H9 (cell line): Measurements from ENCODE around the gene DISC1. TPM values are rescaled to one million over a fixed set of nuclear protein-coding genes. Genes with fewer than 3 reads are reported as not detected.

ENCODE experiments used
- DNase-seq: peaks from one replicate; pipeline ENCODE4 v3.0.0-alpha.2; 2017
- H2AFZ ChIP-seq: one replicate; pipeline ENCODE4 v1.6.1; 2013; ENCODE audit warnings: mild to moderate bottlenecking, low read length, control low read depth, moderate library complexity
- H2AK5ac ChIP-seq: 2 replicates; pipeline ENCODE4 v1.6.1; 2013; ENCODE audit warnings: low read length, control low read depth, mixed read lengths; ENCODE audit not compliant: insufficient read length
- H2BK120ac ChIP-seq: one replicate; pipeline ENCODE4 v1.6.1; 2013; ENCODE audit warnings: low read depth, mild to moderate bottlenecking, low read length, control low read depth, inconsistent platforms; ENCODE audit not compliant: poor library complexity, severe bottlenecking
- H2BK12ac ChIP-seq: 2 replicates; pipeline ENCODE4 v1.6.1; 2013; ENCODE audit warnings: low read length, control low read depth, mixed read lengths, low read depth; ENCODE audit not compliant: insufficient read length
- H2BK15ac ChIP-seq: 2 replicates; pipeline ENCODE4 v1.6.1; 2013; ENCODE audit warnings: low read depth, low read length, control low read depth
- H2BK20ac ChIP-seq: one replicate; pipeline ENCODE4 v1.6.1; 2013; ENCODE audit warnings: low read depth, mild to moderate bottlenecking, low read length, control low read depth, inconsistent platforms; ENCODE audit not compliant: poor library complexity, severe bottlenecking
- H2BK5ac ChIP-seq: 2 replicates; pipeline ENCODE4 v1.6.1; 2013; ENCODE audit warnings: low read length, control low read depth, mixed read lengths; ENCODE audit not compliant: insufficient read length
- H3K14ac ChIP-seq: 2 replicates; pipeline ENCODE4 v1.6.1; 2013; ENCODE audit warnings: low read length, control low read depth; ENCODE audit not compliant: insufficient read depth
- H3K18ac ChIP-seq: 2 replicates; pipeline ENCODE4 v1.6.1; 2013; ENCODE audit warnings: low read depth, mild to moderate bottlenecking, mixed read lengths, low read length, control low read depth; ENCODE audit not compliant: insufficient read length
- H3K23ac ChIP-seq: 2 replicates; pipeline ENCODE4 v1.6.1; 2013; ENCODE audit warnings: low read length, control low read depth, mixed read lengths, low read depth; ENCODE audit not compliant: insufficient read length
- H3K23me2 ChIP-seq: 2 replicates; pipeline ENCODE4 v1.6.1; 2013; ENCODE audit warnings: low read depth, mild to moderate bottlenecking, mixed read lengths, low read length, control low read depth; ENCODE audit not compliant: insufficient read length, poor library complexity, severe bottlenecking
- H3K27ac ChIP-seq: 2 replicates; pipeline ENCODE4 v1.5.1; 2013; ENCODE audit warnings: low read length, control low read depth, mixed read lengths, low read depth; ENCODE audit not compliant: insufficient read length
- H3K27me3 ChIP-seq: 2 replicates; pipeline ENCODE4 v1.6.1; 2013; ENCODE audit warnings: low read length, control low read depth, inconsistent platforms; ENCODE audit not compliant: insufficient read depth
- H3K4ac ChIP-seq: 2 replicates; pipeline ENCODE4 v1.6.1; 2013; ENCODE audit warnings: low read depth, mild to moderate bottlenecking, control low read depth, inconsistent platforms, low read length, moderate library complexity
- H3K4me1 ChIP-seq: 2 replicates; pipeline ENCODE4 v1.6.1; 2013; ENCODE audit warnings: low read length, control low read depth, inconsistent platforms; ENCODE audit not compliant: insufficient read depth
- H3K4me2 ChIP-seq: 2 replicates; pipeline ENCODE4 v1.6.1; 2013; ENCODE audit warnings: low read length, control low read depth, mixed read lengths; ENCODE audit not compliant: insufficient read length, insufficient read depth
- H3K56ac ChIP-seq: 2 replicates; pipeline ENCODE4 v1.6.1; 2013; ENCODE audit warnings: low read depth, mild to moderate bottlenecking, mixed read lengths, low read length, control low read depth; ENCODE audit not compliant: insufficient read length
- H3K79me1 ChIP-seq: 2 replicates; pipeline ENCODE4 v1.6.1; 2013; ENCODE audit warnings: low read depth, mild to moderate bottlenecking, moderate library complexity, low read length, control low read depth, inconsistent platforms; ENCODE audit not compliant: insufficient read depth, poor library complexity, severe bottlenecking
- H3K79me2 ChIP-seq: 2 replicates; pipeline ENCODE4 v1.6.1; 2013; ENCODE audit warnings: low read length, control low read depth, inconsistent platforms; ENCODE audit not compliant: insufficient read depth
- H3K9ac ChIP-seq: 2 replicates; pipeline ENCODE4 v1.6.1; 2013; ENCODE audit warnings: low read length, control low read depth, mixed read lengths; ENCODE audit not compliant: insufficient read length; ENCODE audit errors: extremely low read depth
- H3K9me3 ChIP-seq: one replicate; pipeline ENCODE4 v1.6.1; 2013; ENCODE audit warnings: low read depth, low read length, inconsistent platforms; ENCODE audit not compliant: control insufficient read depth
- H3T11ph ChIP-seq: one replicate; pipeline ENCODE4 v1.6.1; 2013; ENCODE audit warnings: mild to moderate bottlenecking, low read length, control low read depth, inconsistent platforms
- H4K20me1 ChIP-seq: one replicate; pipeline ENCODE4 v1.6.1; 2013; ENCODE audit not compliant: control insufficient read depth, insufficient read length, insufficient read depth
- H4K5ac ChIP-seq: 2 replicates; pipeline ENCODE4 v1.6.1; 2013; ENCODE audit warnings: low read depth, mild to moderate bottlenecking, mixed read lengths, low read length, control low read depth; ENCODE audit not compliant: insufficient read length
- H4K8ac ChIP-seq: replicated peaks from 2 replicates; pipeline ENCODE4 v1.6.1; 2013; ENCODE audit warnings: low read length, control low read depth, mixed read lengths, low read depth; ENCODE audit not compliant: insufficient read length
- H4K91ac ChIP-seq: 2 replicates; pipeline ENCODE4 v1.6.1; 2013; ENCODE audit warnings: low read depth, mild to moderate bottlenecking, moderate library complexity, mixed read lengths, low read length, control low read depth; ENCODE audit not compliant: insufficient read length
- H3K27ac Mint-ChIP-seq, 3 experiments: 2 replicates in 2 of 3; 3 replicates in 1 of 3; pipeline ENCODE4 v1.8.0; 2020 to 2021; ENCODE audit warnings: mixed read lengths in 3 of 3, mild to moderate bottlenecking in 1 of 3, moderate library complexity in 1 of 3
- H3K27me3 Mint-ChIP-seq: 2 replicates; pipeline ENCODE4 v1.8.0; 2021; ENCODE audit warnings: low read depth, mild to moderate bottlenecking, moderate library complexity, mixed read lengths
- H3K36me3 Mint-ChIP-seq, 3 experiments: 2 replicates in 2 of 3; 3 replicates in 1 of 3; pipeline ENCODE4 v1.8.0; 2020 to 2021; ENCODE audit warnings: low read depth in 3 of 3, mixed read lengths in 3 of 3; ENCODE audit not compliant: insufficient read depth in 1 of 3
- H3K4me1 Mint-ChIP-seq, 2 experiments: 2 replicates each; pipeline ENCODE4 v1.8.0; 2020; ENCODE audit warnings: mixed read lengths in 2 of 2
- H3K4me3 Mint-ChIP-seq, 2 experiments: 2 replicates in 1 of 2; 3 replicates in 1 of 2; pipeline ENCODE4 v1.8.0; 2020 to 2021; ENCODE audit warnings: mild to moderate bottlenecking in 2 of 2, mixed read lengths in 2 of 2, moderate library complexity in 1 of 2
- H3K9me3 Mint-ChIP-seq, 2 experiments: 2 replicates in 1 of 2; 3 replicates in 1 of 2; pipeline ENCODE4 v1.8.0; 2020; ENCODE audit warnings: mild to moderate bottlenecking in 2 of 2, mixed read lengths in 2 of 2, moderate library complexity in 1 of 2
- WGBS: extraction: QIAGEN DNeasy Blood & Tissue Kit; methylation state at CpG from one replicate; pipeline ENCODE4 v1.1.7; 2013; ENCODE audit warnings: missing lambda C conversion rate, low lambda C conversion rate, mixed read lengths; ENCODE audit not compliant: insufficient read length; ENCODE audit errors: extremely low coverage; 5-methylcytosine and 5-hydroxymethylcytosine counted together
- total RNA-seq: library from RNA; stranded (reverse); gene quantifications from 2 replicates; pipeline ENCODE4 v1.2.1, GENCODE V29; 2021
- TF ChIP-seq, protein P1 (sequence below): fragments of 200-600 bp; sonication (generic); conservative IDR thresholded peaks from 3 replicates; pipeline ENCODE4 v1.8.0; 2021; ENCODE audit warnings: antibody characterized with exemption, mild to moderate bottlenecking

Gene DISC1
- total RNA-seq, 1 experiment from 2014 or later, result 2.5 TPM

DNA sequence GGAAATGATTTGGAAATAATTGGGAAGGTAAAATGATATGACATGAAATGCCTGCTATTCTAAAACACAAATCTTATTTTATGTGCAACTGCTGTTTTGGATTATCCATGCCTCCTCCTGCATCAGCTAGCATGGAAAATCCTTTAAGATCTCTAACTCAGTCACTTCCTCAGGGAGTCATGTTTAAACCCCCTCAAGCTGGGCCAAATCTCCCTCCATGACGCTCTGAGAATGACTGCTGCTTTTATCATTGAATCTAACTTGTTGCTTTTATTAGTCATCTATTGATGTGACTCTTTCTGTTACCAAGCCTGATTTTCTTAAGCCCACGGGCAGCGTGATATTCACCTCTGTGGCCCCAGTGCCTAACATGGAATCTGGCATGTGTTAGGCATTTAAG, 324.8 kb downstream of the DISC1 start:
- WGBS, result no CpG with 5 or more reads among the region's 3 CpGs
- Histone ChIP-seq H4K91ac (no peak overlapping the region), H3K23me2 (no peaks in the 10 kb centered on the region), H2BK12ac (no peak overlapping the region), H3T11ph (no peak overlapping the region), H4K5ac (no peak overlapping the region), H4K20me1 (no peaks in the 10 kb centered on the region), H2BK15ac (no peak overlapping the region), H2BK120ac (no peak overlapping the region), H3K9me3 (no peaks in the 10 kb centered on the region), H3K9ac (no peak overlapping the region), H2BK20ac (no peak overlapping the region), H3K4ac (no peak overlapping the region), H3K27ac (no peak overlapping the region), H3K27me3 (0 out of 2 replicates have a peak, but pooled peaks cover 2% of the 10 kb centered on the region), H3K23ac (no peak overlapping the region), H4K8ac (no peak overlapping the region), H2BK5ac (no peak overlapping the region), H3K4me2 (no peak overlapping the region), H3K79me1 (no peaks in the 10 kb centered on the region), H2AFZ (no peak overlapping the region), H3K4me1 (peaks cover 2% of the 10 kb centered on the region), H3K79me2 (no peaks in the 10 kb centered on the region), H3K56ac (no peak overlapping the region), H2AK5ac (no peak overlapping the region), H3K14ac (no peak overlapping the region), H3K18ac (no peak overlapping the region)
- H3K27me3 Mint-ChIP-seq, result peaks cover 8% of the 10 kb centered on the region
- H3K4me3 Mint-ChIP-seq, result no peak overlapping the region
- H3K36me3 Mint-ChIP-seq, result peaks cover 0 to 2% (median 0%) of the 10 kb centered on the region in 3 experiments; a peak in 3 of 7 replicates
- H3K27ac Mint-ChIP-seq, result no peak overlapping the region
- TF ChIP-seq, protein P1, sequence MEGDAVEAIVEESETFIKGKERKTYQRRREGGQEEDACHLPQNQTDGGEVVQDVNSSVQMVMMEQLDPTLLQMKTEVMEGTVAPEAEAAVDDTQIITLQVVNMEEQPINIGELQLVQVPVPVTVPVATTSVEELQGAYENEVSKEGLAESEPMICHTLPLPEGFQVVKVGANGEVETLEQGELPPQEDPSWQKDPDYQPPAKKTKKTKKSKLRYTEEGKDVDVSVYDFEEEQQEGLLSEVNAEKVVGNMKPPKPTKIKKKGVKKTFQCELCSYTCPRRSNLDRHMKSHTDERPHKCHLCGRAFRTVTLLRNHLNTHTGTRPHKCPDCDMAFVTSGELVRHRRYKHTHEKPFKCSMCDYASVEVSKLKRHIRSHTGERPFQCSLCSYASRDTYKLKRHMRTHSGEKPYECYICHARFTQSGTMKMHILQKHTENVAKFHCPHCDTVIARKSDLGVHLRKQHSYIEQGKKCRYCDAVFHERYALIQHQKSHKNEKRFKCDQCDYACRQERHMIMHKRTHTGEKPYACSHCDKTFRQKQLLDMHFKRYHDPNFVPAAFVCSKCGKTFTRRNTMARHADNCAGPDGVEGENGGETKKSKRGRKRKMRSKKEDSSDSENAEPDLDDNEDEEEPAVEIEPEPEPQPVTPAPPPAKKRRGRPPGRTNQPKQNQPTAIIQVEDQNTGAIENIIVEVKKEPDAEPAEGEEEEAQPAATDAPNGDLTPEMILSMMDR, result no peak
- peaks cover 17 to 18% of the 10 kb centered on the region in 2 experiments for H3K4me1 Mint-ChIP-seq
- peaks cover 0 to 6% of the 10 kb centered on the region in 2 experiments; a peak in 3 of 5 replicates for H3K9me3 Mint-ChIP-seq
- DNase-seq, result no peak
